ENCODE data around the gene HAVCR1.

HAVCR1 gene

GRCh38 chr5:156984064-156984463 lies 74.9 kb downstream of the HAVCR1 start:
- TF ChIP-seq POLR2A (IDR thresholded peaks at IDR 0.05; ENCODE audit: low read length) (no peak), GATA1 (IDR thresholded peaks at IDR 0.05; ENCODE audit: low read depth, low read length) (no peak)

GRCh38 chr5:156981481-156981880 lies 77.4 kb downstream of the HAVCR1 start:
- TF ChIP-seq POLR2A (IDR thresholded peaks at IDR 0.05; ENCODE audit: low read length): no peak
- TF ChIP-seq GATA1 (IDR thresholded peaks at IDR 0.05; ENCODE audit: low read depth, low read length): no peak
- DNase-seq: no peak

More at GRCh38 chr5:156984064-156984463, 74.9 kb downstream of the HAVCR1 start:
- no peak for DNase-seq

Measured in erythroblast (primary cell).